ENCODE data around the gene TPP2.

TPP2 gene

DNA sequence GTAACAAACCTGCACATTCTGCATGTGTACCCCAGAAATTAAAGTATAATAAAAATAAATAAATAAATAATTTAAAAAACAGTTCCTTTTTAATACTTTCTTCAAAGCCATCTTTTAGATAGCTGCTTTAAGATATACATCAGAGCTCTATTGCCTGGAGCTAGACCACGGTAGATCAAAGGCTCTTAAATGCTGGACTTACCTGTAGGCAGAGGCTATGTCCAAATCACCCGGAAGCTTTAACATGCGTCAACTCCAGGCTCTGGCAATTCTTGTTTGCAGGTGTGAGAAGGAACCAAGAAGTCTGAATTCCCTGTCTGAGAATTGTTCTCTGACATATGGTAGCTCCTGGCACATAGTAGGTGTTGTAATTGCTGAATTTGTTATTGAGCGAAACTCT is 99.7 kb downstream of the TPP2 start:
- Mint-ChIP-seq H3K36me3 (ENCODE audit: insufficient read depth) (no peaks in the 10 kb centered on the region), H3K4me3 (no peak overlapping the region), H3K4me1 (ENCODE audit: low read depth in 2 of 2) (no peaks in the 10 kb centered on the region), H3K9me3 (peaks cover 4 to 7% of the 10 kb centered on the region in 2 donors), H3K27me3 (peaks cover 63 to 65% of the 10 kb centered on the region in 2 donors), H3K27ac (no peak overlapping the region)
- DNase-seq (no peak), ATAC-seq (replicated peaks) (no peak)

DNA sequence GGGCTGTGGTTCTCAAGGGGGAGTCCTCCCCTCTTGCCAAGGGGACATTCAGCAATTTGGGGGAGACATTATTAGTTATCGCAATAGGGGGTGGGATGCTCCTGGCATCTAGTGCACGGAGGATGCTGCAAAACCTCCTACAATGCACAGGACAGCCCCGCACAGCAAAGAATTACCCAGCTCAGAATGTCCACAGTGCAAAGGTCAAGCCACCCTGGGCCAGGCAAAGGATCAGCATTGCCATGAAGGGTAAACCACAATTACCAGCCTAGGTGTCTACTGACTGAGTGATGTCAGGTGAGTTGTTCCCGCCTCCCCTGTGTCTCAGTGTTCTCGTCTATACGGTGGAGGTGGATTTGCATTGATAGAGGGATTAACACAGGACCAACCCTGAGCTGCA is 100.5 kb downstream of the TPP2 start:
- Mint-ChIP-seq H3K9me3 (peaks cover 4 to 7% of the 10 kb centered on the region in 2 donors), H3K27me3 (peaks cover 55 to 57% of the 10 kb centered on the region in 2 donors), H3K4me3 (no peak overlapping the region), H3K4me1 (ENCODE audit: low read depth in 2 of 2) (no peaks in the 10 kb centered on the region), H3K36me3 (ENCODE audit: insufficient read depth) (no peaks in the 10 kb centered on the region), H3K27ac (no peak overlapping the region)
- DNase-seq (no peak), ATAC-seq (replicated peaks) (no peak)

DNA sequence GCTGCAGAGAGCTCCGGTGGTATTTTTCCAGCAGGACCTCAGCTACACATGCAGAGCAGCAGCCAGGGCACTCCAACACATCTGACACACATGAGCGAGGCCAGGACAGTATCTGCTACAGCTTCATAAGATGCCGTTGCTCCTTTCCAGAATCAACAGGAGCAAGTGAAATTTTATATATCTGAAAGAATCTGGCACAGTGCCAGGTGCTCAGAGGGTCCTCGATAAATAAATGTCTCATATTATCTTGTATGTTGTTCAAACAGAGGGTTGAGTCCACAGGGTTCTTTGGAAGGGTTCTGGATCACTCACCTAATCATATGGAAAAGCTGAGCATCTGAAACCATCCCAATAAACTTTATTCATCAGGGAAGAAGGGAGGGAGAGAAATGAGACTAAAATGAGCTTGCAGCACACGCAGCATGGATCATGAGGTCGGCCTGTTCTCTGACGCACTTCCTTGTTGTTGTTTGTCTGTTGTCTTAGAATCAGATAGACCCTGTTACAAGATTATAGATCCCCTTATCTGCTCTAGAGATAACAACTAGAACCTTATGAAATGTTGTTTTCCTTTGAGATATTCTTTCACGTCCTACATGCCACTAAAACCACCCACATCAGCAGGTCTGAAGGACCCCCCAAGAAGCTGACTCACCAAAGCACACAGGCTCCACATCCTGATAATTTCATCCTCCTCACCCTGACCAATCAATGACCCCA is 101.3 kb downstream of the TPP2 start:
- peaks cover 46 to 50% of the 10 kb centered on the region in 2 donors for H3K27me3 Mint-ChIP-seq
- no peak overlapping the region for H3K27ac Mint-ChIP-seq
- H3K36me3 Mint-ChIP-seq (ENCODE audit: insufficient read depth), result no peaks in the 10 kb centered on the region
- H3K4me3 Mint-ChIP-seq, result no peak overlapping the region
- no peak for DNase-seq
- no peaks in the 10 kb centered on the region for H3K4me1 Mint-ChIP-seq (ENCODE audit: low read depth in 2 of 2)
- ATAC-seq (replicated peaks), result no peak
- peaks cover 4 to 7% of the 10 kb centered on the region in 2 donors for H3K9me3 Mint-ChIP-seq

- DNase-seq (no peak), ATAC-seq (replicated peaks) (no peak)
- peaks cover 4 to 7% of the 10 kb centered on the region in 2 donors for H3K9me3 Mint-ChIP-seq
- H3K4me3 Mint-ChIP-seq, result no peak overlapping the region
- H3K27ac Mint-ChIP-seq, result no peak overlapping the region
- H3K27me3 Mint-ChIP-seq, result peaks cover 43 to 50% of the 10 kb centered on the region in 2 donors
- no peaks in the 10 kb centered on the region for H3K4me1 Mint-ChIP-seq (ENCODE audit: low read depth in 2 of 2)
- H3K36me3 Mint-ChIP-seq (ENCODE audit: insufficient read depth), result no peaks in the 10 kb centered on the region
Observed at GRCh38 chr13:102698649-102698980, 101.8 kb downstream of the TPP2 start.

DNA sequence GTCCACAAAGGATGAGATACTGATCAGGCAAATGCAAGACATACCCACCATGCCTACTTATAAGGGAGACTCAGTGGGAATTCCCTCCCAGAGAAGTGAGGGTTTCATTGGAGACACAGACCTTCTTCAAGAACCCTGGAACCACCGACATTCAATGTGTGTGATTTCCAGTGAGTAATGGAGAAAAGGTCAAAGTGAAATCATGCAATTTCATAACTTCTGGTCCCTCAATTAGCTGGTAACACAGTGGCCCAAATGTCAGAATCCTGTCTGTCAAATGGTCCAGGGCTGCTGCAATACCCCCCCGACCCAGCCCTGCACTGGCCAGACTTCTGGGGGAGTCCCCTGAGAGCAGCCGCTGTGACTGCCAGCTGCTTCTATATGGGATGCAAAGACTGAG is 102.7 kb downstream of the TPP2 start:
- no peak for DNase-seq
- Mint-ChIP-seq H3K4me1 (ENCODE audit: low read depth in 2 of 2) (no peaks in the 10 kb centered on the region), H3K27ac (no peak overlapping the region), H3K27me3 (peaks cover 46 to 50% of the 10 kb centered on the region in 2 donors), H3K4me3 (no peak overlapping the region), H3K36me3 (ENCODE audit: insufficient read depth) (no peaks in the 10 kb centered on the region), H3K9me3 (peaks cover 4 to 7% of the 10 kb centered on the region in 2 donors)
- no peak for ATAC-seq (replicated peaks)

- Mint-ChIP-seq H3K27me3 (peaks cover 45 to 47% of the 10 kb centered on the region in 2 donors), H3K4me1 (ENCODE audit: low read depth in 2 of 2) (no peaks in the 10 kb centered on the region), H3K36me3 (ENCODE audit: insufficient read depth) (no peaks in the 10 kb centered on the region), H3K4me3 (no peak overlapping the region), H3K9me3 (peaks cover 4 to 7% of the 10 kb centered on the region in 2 donors), H3K27ac (no peak overlapping the region)
- DNase-seq (no peak), ATAC-seq (replicated peaks) (no peak)
Observed at GRCh38 chr13:102700088-102701031, 103.6 kb downstream of the TPP2 start.

- Mint-ChIP-seq H3K27ac (no peak overlapping the region), H3K9me3 (peaks cover 4 to 7% of the 10 kb centered on the region in 2 donors), H3K27me3 (peaks cover 40 to 41% of the 10 kb centered on the region in 2 donors), H3K4me3 (no peak overlapping the region), H3K4me1 (ENCODE audit: low read depth in 2 of 2) (no peaks in the 10 kb centered on the region), H3K36me3 (ENCODE audit: insufficient read depth) (no peaks in the 10 kb centered on the region)
- no peak for ATAC-seq (replicated peaks)
- no peak for DNase-seq
Observed at GRCh38 chr13:102701331-102701730, 104.5 kb downstream of the TPP2 start.

DNA sequence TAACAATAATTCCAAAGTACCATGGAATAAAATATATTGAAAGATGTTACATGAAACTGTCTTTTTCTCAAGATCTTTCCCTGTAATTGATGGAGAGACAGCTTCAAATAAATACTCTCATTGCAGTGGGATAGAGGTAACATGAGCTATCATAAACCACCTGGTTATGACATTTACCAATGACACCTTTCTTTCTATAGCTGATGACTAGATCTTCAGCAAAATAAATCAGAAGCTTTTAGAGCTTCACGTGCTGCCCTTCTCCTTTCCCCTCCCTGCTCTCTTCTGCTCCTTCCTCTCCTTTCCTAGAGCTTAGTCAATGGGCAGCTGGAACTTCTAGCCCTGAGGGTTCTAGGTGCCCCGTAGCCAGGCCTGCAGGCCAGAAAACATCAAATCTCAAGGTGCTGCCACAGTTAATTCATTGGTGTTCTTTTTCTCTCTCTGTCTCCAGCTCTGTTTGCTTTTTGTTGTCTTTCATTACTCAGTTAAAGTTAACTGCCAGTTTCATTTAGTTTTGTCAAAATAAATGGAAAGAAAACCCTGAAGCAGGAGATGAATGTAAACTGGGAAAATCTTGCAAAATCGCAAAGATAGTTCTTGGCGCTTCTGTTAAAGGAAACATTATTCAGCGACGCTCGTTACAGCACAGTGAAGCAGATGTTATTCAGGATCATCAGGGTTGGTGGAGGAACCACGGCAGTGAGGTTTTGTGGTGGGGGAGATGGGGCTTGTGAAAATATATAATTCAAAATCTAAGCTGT is 106.4 kb downstream of the TPP2 start:
- Mint-ChIP-seq H3K27me3 (peaks cover 34 to 39% of the 10 kb centered on the region in 2 donors), H3K4me3 (no peak overlapping the region), H3K36me3 (ENCODE audit: insufficient read depth) (no peaks in the 10 kb centered on the region), H3K27ac (no peak overlapping the region), H3K9me3 (peaks cover 4 to 7% of the 10 kb centered on the region in 2 donors), H3K4me1 (ENCODE audit: low read depth in 2 of 2) (no peaks in the 10 kb centered on the region)
- ATAC-seq (replicated peaks) (no peak), DNase-seq (no peak)

DNA sequence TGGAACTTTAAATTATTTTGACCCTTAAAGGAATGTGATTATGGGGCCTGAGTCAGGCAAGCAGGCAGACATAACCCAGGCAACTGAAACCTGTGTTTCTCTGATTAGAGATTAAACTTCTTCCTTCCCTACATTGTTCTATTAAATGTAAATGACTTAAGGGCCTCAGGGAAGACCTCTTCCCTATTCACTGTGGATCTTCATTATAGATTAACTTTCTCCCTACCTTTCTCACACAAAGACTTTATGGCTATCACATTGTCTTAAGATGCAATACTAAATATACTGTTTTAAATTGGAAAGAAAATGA is 106.9 kb downstream of the TPP2 start:
- ATAC-seq (replicated peaks), result no peak
- no peaks in the 10 kb centered on the region for H3K4me1 Mint-ChIP-seq (ENCODE audit: low read depth in 2 of 2)
- H3K9me3 Mint-ChIP-seq, result peaks cover 0 to 2% of the 10 kb centered on the region in 2 donors
- no peaks in the 10 kb centered on the region for H3K36me3 Mint-ChIP-seq (ENCODE audit: insufficient read depth)
- peaks cover 28 to 34% of the 10 kb centered on the region in 2 donors for H3K27me3 Mint-ChIP-seq
- DNase-seq, result no peak
- no peak overlapping the region for H3K4me3 Mint-ChIP-seq
- H3K27ac Mint-ChIP-seq, result no peak overlapping the region

- Mint-ChIP-seq H3K36me3 (ENCODE audit: insufficient read depth) (no peaks in the 10 kb centered on the region), H3K4me3 (no peak overlapping the region), H3K9me3 (peaks cover 0 to 7% of the 10 kb centered on the region in 2 donors), H3K27ac (no peak overlapping the region), H3K4me1 (ENCODE audit: low read depth in 2 of 2) (no peaks in the 10 kb centered on the region), H3K27me3 (peaks cover 28 to 38% of the 10 kb centered on the region in 2 donors)
- ATAC-seq (replicated peaks) (no peak), DNase-seq (no peak)
Observed at GRCh38 chr13:102704238-102705058, 107.7 kb downstream of the TPP2 start.

GRCh38 chr13:102707467-102707866 is 110.7 kb downstream of the TPP2 start:
- no peaks in the 10 kb centered on the region for H3K36me3 Mint-ChIP-seq (ENCODE audit: insufficient read depth)
- H3K4me3 Mint-ChIP-seq, result no peak overlapping the region
- no peak overlapping the region for H3K27ac Mint-ChIP-seq
- no peaks in the 10 kb centered on the region for H3K4me1 Mint-ChIP-seq (ENCODE audit: low read depth in 2 of 2)
- ATAC-seq (replicated peaks) (no peak), DNase-seq (no peak)
- H3K27me3 Mint-ChIP-seq, result peaks cover 27 to 52% of the 10 kb centered on the region in 2 donors
- peaks cover 0 to 7% of the 10 kb centered on the region in 2 donors for H3K9me3 Mint-ChIP-seq

- Mint-ChIP-seq H3K9me3 (peaks cover 0 to 7% of the 10 kb centered on the region in 2 donors), H3K36me3 (ENCODE audit: insufficient read depth) (peaks cover under 1% of the 10 kb centered on the region), H3K27ac (no peak overlapping the region), H3K4me1 (ENCODE audit: low read depth in 2 of 2) (no peaks in the 10 kb centered on the region), H3K27me3 (peaks cover 27 to 55% of the 10 kb centered on the region in 2 donors), H3K4me3 (no peak overlapping the region)
- DNase-seq (no peak), ATAC-seq (replicated peaks) (no peak)
Observed at GRCh38 chr13:102708211-102708610, 111.4 kb downstream of the TPP2 start.

- DNase-seq (no peak), ATAC-seq (replicated peaks) (no peak)
- H3K4me3 Mint-ChIP-seq, result no peak overlapping the region
- no peaks in the 10 kb centered on the region for H3K4me1 Mint-ChIP-seq (ENCODE audit: low read depth in 2 of 2)
- peaks cover 30 to 52% of the 10 kb centered on the region in 2 donors for H3K27me3 Mint-ChIP-seq
- H3K9me3 Mint-ChIP-seq, result peaks cover 0 to 7% of the 10 kb centered on the region in 2 donors
- H3K27ac Mint-ChIP-seq, result no peak overlapping the region
- H3K36me3 Mint-ChIP-seq (ENCODE audit: insufficient read depth), result peaks cover 2% of the 10 kb centered on the region
Observed at GRCh38 chr13:102708991-102709390, 112.2 kb downstream of the TPP2 start.
